Head of caudate nucleus (tissue), 42 donors: Measurements from ENCODE around the gene STK11IP.

Experiments
- DNase-seq, 42 donors: peaks; one replicate each; pipeline versions ENCODE4 v3.0.0 to v3.0.0-alpha.2; 2020 to 2021; ENCODE audit warnings: mixed read lengths in 7 of 42
- intact Hi-C: fragments of 100-400 bp; cut with DNase I; formaldehyde crosslinking; loops from one replicate; pipeline ENCODE4 v1.15.0; 2022

Gene STK11IP

DNA sequence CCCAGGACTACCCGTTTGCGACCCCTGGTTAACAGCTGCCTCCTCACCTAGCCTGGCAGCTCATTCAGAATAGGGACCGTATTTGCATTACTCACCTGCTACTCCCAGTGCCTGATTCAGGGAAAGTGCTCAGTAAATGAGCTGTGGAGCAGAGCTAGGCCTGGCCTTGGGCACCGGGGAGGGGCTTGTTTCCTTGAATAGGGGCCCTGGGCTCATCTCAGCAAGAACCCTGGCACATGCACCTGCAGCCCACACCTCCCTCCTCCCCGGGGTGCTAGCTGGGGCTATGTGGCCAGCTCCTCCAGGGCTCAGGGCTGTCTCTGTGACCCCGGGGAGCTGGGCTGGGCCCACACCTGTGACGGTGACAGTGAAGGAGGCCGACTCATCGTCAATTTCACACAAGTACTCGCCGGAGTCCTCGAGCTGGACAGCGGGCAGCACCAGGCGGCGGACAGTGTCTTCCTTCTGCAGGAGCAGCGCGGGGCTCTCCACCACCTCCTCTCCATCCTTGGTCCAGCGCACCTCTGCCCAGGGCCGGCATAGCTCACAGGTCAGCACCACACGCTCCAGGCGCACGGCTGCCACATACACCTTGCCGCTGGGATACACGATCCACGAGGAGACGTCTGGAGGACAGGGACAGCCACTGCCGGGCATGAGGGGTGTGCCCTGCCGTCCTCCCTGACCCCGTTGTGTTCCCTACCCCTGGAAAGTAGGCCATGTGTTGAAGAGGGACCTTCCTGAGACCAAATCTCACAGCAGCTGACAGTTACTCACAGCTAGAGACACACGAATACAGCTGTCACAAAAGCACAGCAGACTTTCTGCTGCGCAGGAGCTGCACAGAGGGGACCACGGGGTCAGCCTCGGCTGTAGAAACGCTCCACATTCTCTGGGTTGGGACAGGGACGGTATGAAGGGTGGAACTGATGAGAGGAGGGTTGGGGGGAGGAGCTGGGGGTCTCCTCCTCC lies 35.3 kb upstream of the STK11IP start:
- peak in 1 of 42 donors; percentile 22 for DNase-seq

DNA sequence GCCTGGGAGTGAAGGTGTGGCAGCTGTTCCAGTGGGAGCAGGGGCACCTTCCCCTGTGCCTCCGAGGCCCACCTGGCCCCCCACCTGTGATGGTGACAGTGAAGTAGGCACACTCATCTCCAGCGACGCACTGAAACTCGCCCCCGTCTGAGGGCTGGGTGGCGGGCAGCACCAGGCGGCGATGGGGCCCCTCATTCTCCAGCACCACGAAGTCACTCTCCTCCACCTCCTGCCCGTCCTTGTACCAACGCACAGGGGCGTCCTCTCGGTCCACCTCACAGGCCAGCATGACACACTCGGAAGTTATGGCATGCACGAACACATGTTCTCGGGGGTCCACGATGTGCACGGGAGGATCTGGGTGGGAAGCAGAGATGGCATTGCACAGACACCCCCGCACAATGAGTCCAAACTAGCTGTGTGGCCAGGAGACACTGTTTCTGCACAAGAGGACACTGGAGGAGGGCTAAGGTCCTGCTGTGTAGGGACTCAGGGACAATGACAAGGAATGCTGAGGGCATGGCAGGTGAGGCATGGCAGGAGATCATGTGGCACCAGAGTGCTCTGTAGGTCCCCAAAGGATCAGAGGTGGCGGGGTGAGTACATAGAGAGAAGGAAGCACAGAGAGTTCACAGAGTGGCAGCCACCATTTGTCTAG lies 34.3 kb upstream of the STK11IP start:
- peak in 1 of 42 donors; percentile 12 for DNase-seq
- intact Hi-C loops: no loop called here

More for the DNA sequence above, 35.3 kb upstream of the STK11IP start:
- intact Hi-C loops: no loop called here

DNA sequence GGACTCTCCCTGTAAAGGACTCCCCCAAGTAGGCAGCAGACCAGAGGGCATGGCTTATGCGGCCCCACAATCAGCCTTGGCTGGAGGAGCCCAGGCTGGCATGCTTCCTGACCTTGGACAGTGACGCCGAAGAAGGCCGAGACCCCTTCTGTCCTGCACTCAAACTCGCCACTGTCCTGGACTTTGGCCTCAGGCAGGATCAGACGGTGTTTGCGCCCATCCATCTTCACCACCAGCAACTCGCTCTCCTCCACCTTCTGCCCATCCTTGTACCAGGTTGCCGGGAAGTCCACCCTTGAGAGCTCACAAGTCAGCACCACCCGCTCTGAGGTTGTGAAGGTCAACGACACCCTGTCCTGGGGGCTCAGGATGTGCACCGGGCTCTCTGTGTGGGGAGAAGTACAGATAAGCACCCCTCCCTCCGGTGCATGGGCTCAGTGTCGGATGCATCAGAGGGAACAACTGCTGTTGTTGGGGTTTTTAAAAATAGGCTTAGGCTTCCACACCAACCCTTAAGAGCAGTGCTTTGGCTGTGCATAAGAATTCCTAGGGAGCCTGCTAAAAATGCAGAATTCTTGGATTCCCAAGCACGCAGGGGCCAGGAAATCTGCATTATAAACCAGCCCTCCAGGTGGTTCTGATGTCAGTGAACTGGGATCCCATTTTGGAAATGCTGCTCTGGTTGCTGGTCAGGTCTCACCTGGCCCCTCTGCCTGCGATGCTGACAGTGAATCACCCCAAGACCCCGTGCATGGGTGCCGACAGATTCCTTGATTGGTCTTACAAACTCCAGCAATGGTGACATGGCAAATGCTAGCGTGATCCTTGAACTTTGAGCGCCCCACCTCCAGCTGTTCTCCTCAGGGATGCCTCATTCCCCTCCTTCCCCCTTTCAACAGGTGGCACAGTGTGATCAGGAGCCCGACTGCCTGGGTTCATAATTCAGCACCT lies 32.3 kb upstream of the STK11IP start:
- no peak for DNase-seq
- intact Hi-C loops: no loop called here

DNA sequence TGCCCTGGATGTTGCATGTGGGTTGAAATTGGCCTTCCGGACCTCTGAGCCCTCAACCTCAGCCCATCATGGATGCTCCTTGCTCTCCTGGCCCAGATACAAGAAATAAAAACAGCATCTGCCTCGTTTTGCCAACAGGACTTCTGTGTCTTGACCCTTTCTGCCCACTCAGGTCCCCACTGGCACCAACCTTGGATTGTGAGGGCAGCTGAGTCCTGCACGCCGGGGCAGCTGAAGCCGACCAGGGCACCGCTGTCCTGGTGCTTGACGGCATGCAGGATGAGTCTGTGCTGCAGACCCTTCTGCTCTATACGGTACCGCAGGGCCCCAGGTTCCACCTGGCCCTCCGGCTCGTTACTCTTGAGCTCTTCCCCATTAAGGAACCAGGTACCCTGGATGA lies 31.0 kb upstream of the STK11IP start:
- DNase-seq: no peak
- intact Hi-C loops: no loop called here

DNA sequence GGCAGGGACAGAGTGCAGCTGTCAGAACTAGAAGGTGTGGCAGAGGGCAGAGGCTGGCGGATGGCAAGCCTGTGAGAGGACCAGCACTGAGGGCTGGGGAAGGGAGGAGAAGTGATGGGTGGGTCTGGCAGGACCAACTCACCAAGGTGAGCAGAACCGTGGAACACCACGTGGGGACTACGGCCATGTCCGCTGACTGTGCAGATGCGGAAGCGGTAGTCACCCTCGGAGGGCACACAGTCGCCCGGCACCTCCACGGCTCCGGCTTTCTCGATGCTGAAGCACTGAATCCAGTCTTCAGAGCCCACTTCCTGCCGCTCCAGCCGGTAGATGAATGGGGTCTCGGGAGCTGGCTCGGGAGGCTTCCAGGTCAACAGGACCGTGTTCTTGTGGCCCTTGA lies 30.5 kb upstream of the STK11IP start:
- intact Hi-C loops: no loop called here

DNA sequence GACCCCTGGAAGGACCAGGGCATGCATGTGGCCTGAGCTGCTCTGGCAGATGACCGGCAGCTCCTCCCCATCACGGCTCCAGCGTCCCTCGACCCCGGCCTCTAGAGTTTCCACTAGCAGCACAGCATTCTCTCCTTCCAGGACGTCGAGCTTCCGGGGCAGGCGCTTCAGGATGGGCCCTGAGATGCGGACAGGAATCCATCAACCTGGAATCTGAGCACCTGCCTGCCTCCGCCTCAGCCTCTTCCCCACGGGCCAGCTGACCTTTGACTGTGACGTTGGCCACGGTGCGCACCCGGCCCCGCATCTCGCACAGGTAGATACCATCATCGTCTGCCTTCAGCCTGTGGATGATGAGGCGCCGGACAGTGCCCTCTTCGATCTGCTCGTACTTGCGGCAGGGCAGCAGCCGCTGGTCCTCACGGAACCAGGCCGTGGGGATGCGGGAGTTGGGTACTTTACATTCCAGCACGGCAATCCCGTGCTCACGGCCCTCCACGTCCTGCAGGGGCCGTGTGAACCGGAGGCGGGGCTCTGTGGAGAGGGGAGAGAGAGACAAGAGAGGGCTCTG lies 29.8 kb upstream of the STK11IP start:
- DNase-seq: no peak
- intact Hi-C loops: no loop called here

More for the DNA sequence above, 30.5 kb upstream of the STK11IP start:
- DNase-seq: no peak

DNA sequence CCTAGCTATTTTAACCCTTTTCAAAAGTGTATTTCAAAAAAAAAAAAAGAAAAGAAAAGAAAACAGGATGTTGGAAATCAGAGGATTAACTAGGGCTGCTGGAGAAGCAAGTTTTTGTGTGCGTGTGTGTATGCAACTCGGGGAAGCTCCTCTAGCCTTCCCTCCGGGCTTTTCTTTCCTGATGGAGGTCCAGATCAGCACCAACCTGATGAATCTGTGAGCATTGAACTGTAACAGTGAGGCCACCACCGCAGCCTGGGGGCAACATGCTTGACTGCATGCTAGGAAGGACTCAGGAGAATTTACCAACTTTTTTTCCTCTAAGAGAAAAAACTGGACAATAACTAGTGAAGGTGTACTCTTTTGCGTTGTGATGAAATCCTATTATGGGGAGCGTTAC lies 28.6 kb upstream of the STK11IP start:
- intact Hi-C loops: no loop called here
- no peak for DNase-seq

DNA sequence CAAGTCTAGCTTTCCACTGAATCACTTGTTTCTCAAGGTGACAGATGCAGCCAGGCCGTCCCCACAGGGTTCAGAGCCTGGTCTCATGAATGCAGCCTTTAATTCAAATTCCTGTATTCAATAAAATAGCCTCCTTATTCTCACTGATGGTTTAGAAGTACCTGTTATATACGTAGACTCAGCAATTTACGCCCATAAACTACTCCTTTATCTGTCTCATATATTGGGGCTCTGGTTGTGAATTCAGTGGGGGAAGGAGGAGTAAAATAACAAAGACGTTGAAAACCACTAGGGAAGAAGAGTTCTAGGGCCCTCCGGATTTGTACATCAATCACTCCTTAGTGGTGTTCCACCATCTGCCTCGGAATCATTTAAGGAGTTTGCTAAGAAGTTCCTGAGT lies 28.0 kb upstream of the STK11IP start:
- intact Hi-C loops: no loop called here
- no peak for DNase-seq

DNA sequence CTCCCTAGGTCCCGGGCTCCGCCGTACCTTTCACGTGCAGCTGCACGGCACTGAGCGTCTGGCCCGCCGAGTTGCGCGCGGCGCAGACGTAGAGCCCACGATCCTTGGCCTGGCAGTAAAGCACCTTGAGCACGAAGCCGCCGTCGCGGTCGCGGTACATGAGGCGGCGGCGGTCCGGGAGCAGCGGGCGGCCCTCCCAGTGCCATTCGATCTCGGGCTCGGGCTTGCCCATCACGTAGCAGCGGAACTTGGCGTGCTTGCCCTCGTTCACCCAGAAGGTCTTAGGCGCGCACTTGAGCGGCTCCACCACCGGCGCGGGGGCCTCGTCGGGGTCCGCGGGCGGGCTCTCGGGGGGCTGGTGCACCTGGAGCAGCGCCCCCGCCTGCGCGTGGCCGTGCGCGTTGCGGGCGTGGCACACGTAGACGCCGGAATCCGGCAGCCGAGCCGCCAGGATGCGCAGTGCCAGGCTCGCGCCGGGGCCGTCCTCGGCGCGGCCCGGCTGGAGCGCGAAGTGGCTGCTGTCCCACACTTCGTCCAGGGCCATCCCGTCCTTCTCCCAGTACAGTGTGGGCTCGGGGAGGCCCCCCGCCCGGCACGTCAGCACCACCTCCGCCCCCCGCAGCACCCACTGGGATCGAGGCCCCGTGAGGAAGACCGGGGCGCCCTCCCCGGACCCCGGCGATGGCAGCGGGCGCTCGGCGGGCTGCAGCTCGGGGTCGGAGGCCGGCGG lies 27.3 kb upstream of the STK11IP start:
- intact Hi-C loops: no loop called here
- DNase-seq: peak in 36 of 42 donors; percentile 13 to 80 (median 59)

DNA sequence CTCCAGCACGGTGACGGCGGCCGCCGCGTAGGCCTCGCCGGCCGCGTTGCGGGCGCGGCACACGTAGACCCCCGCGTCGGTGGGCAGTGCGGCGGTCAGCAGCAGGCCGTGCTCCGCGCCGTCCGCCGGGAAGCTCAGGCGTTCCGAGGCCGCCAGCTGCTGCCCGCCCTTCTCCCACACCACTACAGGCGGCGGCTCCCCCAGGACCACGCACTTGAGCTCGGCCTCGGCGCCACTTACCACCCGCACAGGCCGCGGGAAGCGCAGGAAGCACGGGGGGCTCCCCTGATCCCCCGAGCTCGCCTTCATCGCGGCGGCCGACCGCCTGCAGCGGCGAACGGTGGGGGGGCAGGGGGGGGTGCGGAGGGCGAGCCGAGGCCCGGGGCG lies 26.7 kb upstream of the STK11IP start:
- DNase-seq: peak in 4 of 42 donors; percentile 17 to 47 (median 32)
- intact Hi-C loops: no loop called here

DNA sequence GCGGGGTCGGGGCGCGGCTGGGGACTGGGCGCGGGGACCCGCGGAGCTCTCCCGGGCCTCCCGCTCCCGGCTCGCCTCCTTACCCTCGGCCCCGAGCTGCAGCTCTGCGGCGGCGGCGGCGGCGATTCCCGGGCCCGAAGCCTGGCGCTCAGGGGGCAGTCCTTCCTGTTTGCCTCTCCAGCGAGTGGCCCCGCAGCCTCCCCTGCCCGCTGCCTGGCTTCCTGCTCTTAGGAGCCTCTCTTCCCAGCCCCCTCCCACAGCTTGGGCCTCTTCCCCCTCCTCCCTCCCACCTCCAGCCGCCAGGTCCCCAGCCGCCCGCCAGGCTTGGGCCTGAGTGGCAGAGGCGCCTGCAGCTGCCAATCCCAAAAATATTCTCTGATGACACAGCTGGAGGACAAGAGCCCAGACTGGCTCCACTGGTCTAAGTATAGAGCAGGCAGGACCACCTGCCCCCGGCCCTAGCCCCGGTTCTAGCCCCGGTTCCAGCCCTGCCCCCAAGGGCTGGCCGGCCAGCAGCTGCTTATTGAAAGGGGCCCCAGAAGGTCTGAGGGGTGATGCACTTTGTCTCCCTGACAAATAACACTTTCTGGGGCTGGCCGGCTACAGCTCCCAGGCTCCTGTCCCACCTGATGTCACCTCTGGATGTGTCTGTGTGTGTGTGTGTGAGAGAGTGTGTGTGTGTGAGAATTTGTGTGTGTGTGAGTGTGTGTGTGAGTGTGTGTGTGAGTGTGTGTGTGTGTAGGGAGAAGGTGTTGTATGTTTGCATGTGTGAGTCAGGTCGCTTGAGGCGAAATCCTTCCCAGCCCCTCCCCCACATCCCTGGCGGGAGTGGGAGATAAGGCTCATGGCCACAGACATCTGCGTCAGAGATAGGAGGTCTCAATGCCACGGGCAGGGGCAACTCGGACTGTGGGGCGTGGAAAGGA lies 26.1 kb upstream of the STK11IP start, which contains the start of gene OBSL1:
TSS of gene OBSL1 (minus strand) at position 229 of the 926 bp plus-strand sequence. CDS start 307 bp downstream, outside the sequence.
- intact Hi-C loops: no loop called here
- peak in 36 of 42 donors; percentile 20 to 74 (median 53) for DNase-seq

DNA sequence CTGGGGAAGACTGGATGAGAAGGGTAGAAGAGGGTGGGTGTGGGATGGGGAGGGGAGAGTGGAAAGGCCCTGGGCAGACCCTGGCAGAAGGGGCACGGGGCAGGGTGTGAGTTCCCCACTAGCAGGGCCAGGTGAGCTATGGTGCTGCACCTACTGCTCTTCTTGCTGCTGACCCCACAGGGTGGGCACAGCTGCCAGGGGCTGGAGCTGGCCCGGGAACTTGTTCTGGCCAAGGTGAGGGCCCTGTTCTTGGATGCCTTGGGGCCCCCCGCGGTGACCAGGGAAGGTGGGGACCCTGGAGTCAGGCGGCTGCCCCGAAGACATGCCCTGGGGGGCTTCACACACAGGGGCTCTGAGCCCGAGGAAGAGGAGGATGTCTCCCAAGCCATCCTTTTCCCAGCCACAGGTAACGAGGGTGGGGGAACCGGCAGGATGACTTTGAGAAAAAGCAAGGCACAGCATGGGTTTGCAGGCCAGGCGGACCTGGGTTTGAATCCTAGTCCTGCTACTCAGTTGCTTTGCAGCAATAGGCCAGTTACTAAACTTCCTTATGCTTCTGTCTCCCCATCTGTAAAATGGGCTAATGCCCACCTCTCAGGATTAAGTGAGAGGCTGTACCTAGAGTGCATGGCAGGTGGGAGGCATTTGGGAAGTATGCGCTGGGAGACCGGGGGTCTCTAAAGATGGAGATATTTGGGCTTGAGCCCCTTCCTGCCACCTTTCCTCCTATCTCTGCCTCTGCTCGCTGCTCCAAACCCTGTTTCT lies 25.2 kb upstream of the STK11IP start, which contains the start of gene INHA:
TSS of gene INHA (plus strand) at position 74 of the 765 bp plus-strand sequence. CDS start at position 139, 65 bp downstream.
- intact Hi-C loops: no loop called here
- no peak for DNase-seq

DNA sequence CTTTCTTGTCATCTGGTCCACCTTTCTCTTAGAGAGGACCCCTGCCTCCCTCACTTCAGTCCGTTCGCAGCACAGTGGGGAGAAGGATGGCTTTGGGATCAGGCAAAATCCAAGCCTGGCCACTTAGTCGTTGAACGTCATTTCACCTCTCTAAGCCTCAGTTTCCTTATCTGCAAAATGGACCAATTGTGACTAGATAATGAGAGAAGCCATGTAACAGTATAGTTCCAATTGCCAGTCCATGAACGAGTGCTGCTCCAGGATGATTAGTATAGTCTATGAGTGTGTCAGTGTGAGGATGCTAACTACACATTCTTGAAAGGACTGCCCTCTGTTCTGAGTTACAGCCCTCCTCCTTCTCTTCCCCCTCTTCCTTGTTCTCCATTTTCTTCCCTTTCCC lies 24.5 kb upstream of the STK11IP start:
- no peak for DNase-seq
- intact Hi-C loops: no loop called here

DNA sequence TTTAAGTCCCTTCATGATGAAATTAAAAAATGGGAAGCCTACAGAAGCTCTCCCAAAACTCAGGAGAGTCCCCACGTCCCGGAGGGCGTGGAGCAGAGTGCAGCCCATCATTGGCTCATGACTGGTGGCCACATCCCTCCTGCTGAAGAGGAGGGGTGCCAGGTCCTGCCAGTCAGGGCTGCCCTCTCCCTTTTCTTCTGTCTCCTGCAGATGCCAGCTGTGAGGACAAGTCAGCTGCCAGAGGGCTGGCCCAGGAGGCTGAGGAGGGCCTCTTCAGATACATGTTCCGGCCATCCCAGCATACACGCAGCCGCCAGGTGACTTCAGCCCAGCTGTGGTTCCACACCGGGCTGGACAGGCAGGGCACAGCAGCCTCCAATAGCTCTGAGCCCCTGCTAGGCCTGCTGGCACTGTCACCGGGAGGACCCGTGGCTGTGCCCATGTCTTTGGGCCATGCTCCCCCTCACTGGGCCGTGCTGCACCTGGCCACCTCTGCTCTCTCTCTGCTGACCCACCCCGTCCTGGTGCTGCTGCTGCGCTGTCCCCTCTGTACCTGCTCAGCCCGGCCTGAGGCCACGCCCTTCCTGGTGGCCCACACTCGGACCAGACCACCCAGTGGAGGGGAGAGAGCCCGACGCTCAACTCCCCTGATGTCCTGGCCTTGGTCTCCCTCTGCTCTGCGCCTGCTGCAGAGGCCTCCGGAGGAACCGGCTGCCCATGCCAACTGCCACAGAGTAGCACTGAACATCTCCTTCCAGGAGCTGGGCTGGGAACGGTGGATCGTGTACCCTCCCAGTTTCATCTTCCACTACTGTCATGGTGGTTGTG lies 23.0 kb upstream of the STK11IP start:
- no peak for DNase-seq
- intact Hi-C loops: no loop called here
